ENCODE measurements around the gene KCNAB1. TPM values are rescaled to one million over a fixed set of nuclear protein-coding genes. Genes with fewer than 3 reads are reported as not detected.

Gene KCNAB1
- total RNA-seq, 4 donors from 2014 or later, result 1.6 to 2.9 (median 2.3) TPM

- intact Hi-C loops (cut with DNase I; ENCODE audit: low total_unique reads), result no loop called here
- DNase-seq (ENCODE audit: low spot score in 2 of 2), result no peak
- TF ChIP-seq POLR2A (IDR thresholded peaks at IDR 0.05) (no peak), CTCF (IDR thresholded peaks at IDR 0.05) (no peak)
- no peak overlapping the region for H3K4me3 ChIP-seq (ENCODE audit: low read depth, poor library complexity, severe bottlenecking)
- 85 to 89% methylated on average over 2 of the region's 2 CpGs for WGBS, 2 donors
These were observed 455.7 kb downstream of the KCNAB1 start for GRCh38 chr3:156576051-156576450.

GRCh38 chr3:156576651-156577348 lies 456.4 kb downstream of the KCNAB1 start:
- WGBS, 2 donors, result 89 to 92% methylated on average over 2 of the region's 2 CpGs
- no peak for DNase-seq (ENCODE audit: low spot score in 2 of 2)
- intact Hi-C loops (cut with DNase I; ENCODE audit: low total_unique reads), result no loop called here
- no peak for TF ChIP-seq POLR2A (IDR thresholded peaks at IDR 0.05)
- no peak for TF ChIP-seq CTCF (IDR thresholded peaks at IDR 0.05)
- H3K4me3 ChIP-seq (ENCODE audit: low read depth, poor library complexity, severe bottlenecking), result no peak overlapping the region

DNA sequence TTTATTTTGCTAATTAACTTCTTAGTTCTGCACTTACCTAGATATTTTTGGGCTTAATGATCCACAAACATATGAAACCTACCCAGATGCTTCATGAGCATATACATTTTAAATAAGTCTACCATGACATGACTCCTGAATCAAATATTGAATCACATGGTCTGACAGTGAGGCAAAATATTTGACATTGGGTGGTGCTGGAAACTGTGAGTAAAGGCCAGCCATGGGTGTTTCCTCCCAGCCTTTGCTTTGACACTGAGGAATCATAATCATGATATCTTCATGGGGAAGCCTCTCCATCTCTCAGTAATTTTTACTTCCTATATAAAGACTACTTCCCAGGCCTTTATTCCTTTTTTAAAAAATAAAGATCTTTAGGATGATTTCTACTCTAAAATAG lies 457.4 kb downstream of the KCNAB1 start:
- H3K4me3 ChIP-seq (ENCODE audit: low read depth, poor library complexity, severe bottlenecking), result no peak overlapping the region
- DNase-seq (ENCODE audit: low spot score in 2 of 2), result no peak
- TF ChIP-seq CTCF (IDR thresholded peaks at IDR 0.05) (no peak), POLR2A (IDR thresholded peaks at IDR 0.05) (no peak)
- intact Hi-C loops (cut with DNase I; ENCODE audit: low total_unique reads), result no loop called here

DNA sequence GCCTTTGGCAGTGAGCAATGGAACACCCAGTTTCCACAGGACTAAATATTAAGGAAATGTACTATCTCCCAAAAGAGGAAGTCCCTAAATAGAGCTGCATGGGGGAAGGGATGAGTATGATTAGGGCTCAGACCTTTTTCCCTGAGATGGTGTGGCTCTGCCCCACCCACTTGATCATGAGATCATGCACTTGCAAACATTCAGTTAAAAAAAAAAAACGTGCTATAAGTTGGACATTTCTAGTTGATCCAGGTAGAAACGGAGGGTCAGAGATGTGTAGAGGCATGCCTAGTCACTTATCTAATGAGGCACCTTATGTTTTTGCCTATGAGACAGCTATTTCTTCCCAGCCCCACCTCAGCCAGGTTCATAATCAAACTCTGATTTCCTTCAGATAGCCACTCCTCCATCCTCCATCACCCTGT lies 459.1 kb downstream of the KCNAB1 start:
- intact Hi-C loops (cut with DNase I; ENCODE audit: low total_unique reads), result no loop called here
- TF ChIP-seq CTCF (IDR thresholded peaks at IDR 0.05) (no peak), POLR2A (IDR thresholded peaks at IDR 0.05) (no peak)
- H3K4me3 ChIP-seq (ENCODE audit: low read depth, poor library complexity, severe bottlenecking), result no peak overlapping the region
- DNase-seq (ENCODE audit: low spot score in 2 of 2), result peak in 1 of 2 donors; percentile 29
- WGBS, 2 donors, result 31 to 39% methylated on average over 2 of the region's 2 CpGs

- H3K4me3 ChIP-seq (ENCODE audit: low read depth, poor library complexity, severe bottlenecking), result no peak overlapping the region
- intact Hi-C loops (cut with DNase I; ENCODE audit: low total_unique reads), result no loop called here
- TF ChIP-seq POLR2A (IDR thresholded peaks at IDR 0.05) (no peak), CTCF (IDR thresholded peaks at IDR 0.05) (no peak)
- DNase-seq (ENCODE audit: low spot score in 2 of 2), result no peak
- WGBS, 2 donors, result 94 to 96% methylated on average over 4 of the region's 4 CpGs
These were observed 460.7 kb downstream of the KCNAB1 start for GRCh38 chr3:156581033-156581432.

- no peak for DNase-seq (ENCODE audit: low spot score in 2 of 2)
- TF ChIP-seq POLR2A (IDR thresholded peaks at IDR 0.05) (no peak), CTCF (IDR thresholded peaks at IDR 0.05) (no peak)
- intact Hi-C loops (cut with DNase I; ENCODE audit: low total_unique reads), result no loop called here
- H3K4me3 ChIP-seq (ENCODE audit: low read depth, poor library complexity, severe bottlenecking), result no peak overlapping the region
These were observed 461.6 kb downstream of the KCNAB1 start for GRCh38 chr3:156581954-156582353.

Data from lower leg skin (tissue), 4 donors.